Measurements from ENCODE around the gene GTF2F2. TPM values are rescaled to one million over a fixed set of nuclear protein-coding genes. Genes with fewer than 3 reads are reported as not detected.
A peak's percentile ranks its signal among the peaks of the same experiment; 100 is the strongest.

GTF2F2 gene
- total RNA-seq, 4 donors from 2014 or later: 11.5 to 16.9 (median 13.3) TPM

- intact Hi-C loops (cut with DNase I; ENCODE audit: low total_unique reads): no loop called here
- in situ Hi-C loops (cut with MboI; ENCODE audit: low sequenced_read_pairs in 4 of 4): no loop called here
- TF ChIP-seq POLR2A (IDR thresholded peaks at IDR 0.05): no peak
- TF ChIP-seq CTCF (IDR thresholded peaks at IDR 0.05 in 4 of 5, conservative IDR thresholded peaks at IDR 0.05 in 1 of 5): no peak
- ATAC-seq: no peak
- no peak for DNase-seq
- H3K4me3 ChIP-seq: no peak overlapping the region
- H3K4me1 ChIP-seq: peaks cover 19 to 30% of the 10 kb centered on the region in 2 donors
- H3K36me3 ChIP-seq: no peaks in the 10 kb centered on the region
- H3K27me3 ChIP-seq: no peaks in the 10 kb centered on the region
- H3K9me3 ChIP-seq: no peaks in the 10 kb centered on the region
- H3K27ac ChIP-seq: peak overlapping the region in 2 of 4 donors; percentile 47 to 77
Measured at GRCh38 chr13:45216193-45216592, 95.9 kb downstream of the GTF2F2 start.

- H3K4me1 ChIP-seq: peaks cover 19 to 30% of the 10 kb centered on the region in 2 donors
- H3K27ac ChIP-seq: peak overlapping the region; percentile 22 to 77 (median 72)
- H3K4me3 ChIP-seq: peak overlapping the region in 3 of 4 donors; percentile 13 to 26 (median 14)
- in situ Hi-C loops (cut with MboI; ENCODE audit: low sequenced_read_pairs in 4 of 4) (no loop called here), intact Hi-C loops (cut with DNase I; ENCODE audit: low total_unique reads) (no loop called here)
- H3K9me3 ChIP-seq: no peaks in the 10 kb centered on the region
- H3K36me3 ChIP-seq: no peaks in the 10 kb centered on the region
- peak in 1 of 2 donors; percentile 51 for ATAC-seq
- TF ChIP-seq POLR2A (IDR thresholded peaks at IDR 0.05) (no peak), CTCF (IDR thresholded peaks at IDR 0.05 in 4 of 5, conservative IDR thresholded peaks at IDR 0.05 in 1 of 5) (no peak)
- DNase-seq: no peak
- no peaks in the 10 kb centered on the region for H3K27me3 ChIP-seq
Measured at GRCh38 chr13:45218689-45219088, 98.4 kb downstream of the GTF2F2 start.

- H3K27ac ChIP-seq: peak overlapping the region; percentile 22 to 77 (median 72)
- no peaks in the 10 kb centered on the region for H3K9me3 ChIP-seq
- in situ Hi-C loops (cut with MboI; ENCODE audit: low sequenced_read_pairs in 4 of 4): no loop called here
- no peak for DNase-seq
- intact Hi-C loops (cut with DNase I; ENCODE audit: low total_unique reads): no loop called here
- no peaks in the 10 kb centered on the region for H3K27me3 ChIP-seq
- no peaks in the 10 kb centered on the region for H3K36me3 ChIP-seq
- TF ChIP-seq POLR2A (IDR thresholded peaks at IDR 0.05): no peak
- TF ChIP-seq CTCF (IDR thresholded peaks at IDR 0.05 in 4 of 5, conservative IDR thresholded peaks at IDR 0.05 in 1 of 5): no peak
- peak; percentile 59 to 91 for ATAC-seq
- H3K4me3 ChIP-seq: peak overlapping the region; percentile 13 to 26 (median 15)
- peaks cover 19 to 30% of the 10 kb centered on the region in 2 donors for H3K4me1 ChIP-seq
Measured at GRCh38 chr13:45219123-45219891, 99.0 kb downstream of the GTF2F2 start.

GRCh38 chr13:45219938-45220375 is 99.6 kb downstream of the GTF2F2 start:
- DNase-seq (no peak), ATAC-seq (no peak)
- Histone ChIP-seq H3K4me1 (peaks cover 19 to 29% of the 10 kb centered on the region in 2 donors), H3K4me3 (peak overlapping the region in 3 of 4 donors; percentile 13 to 26 (median 14)), H3K9me3 (no peaks in the 10 kb centered on the region), H3K27ac (peak overlapping the region; percentile 22 to 77 (median 72)), H3K36me3 (no peaks in the 10 kb centered on the region), H3K27me3 (no peaks in the 10 kb centered on the region)
- TF ChIP-seq POLR2A (IDR thresholded peaks at IDR 0.05) (no peak), CTCF (IDR thresholded peaks at IDR 0.05 in 4 of 5, conservative IDR thresholded peaks at IDR 0.05 in 1 of 5) (no peak)
- in situ Hi-C loops (cut with MboI; ENCODE audit: low sequenced_read_pairs in 4 of 4): no loop called here
- intact Hi-C loops (cut with DNase I; ENCODE audit: low total_unique reads): no loop called here
